ENCODE measurements around the gene SH3TC1. TPM values are rescaled to one million over a fixed set of nuclear protein-coding genes. Genes with fewer than 3 reads are reported as not detected.

The SH3TC1 gene
- total and polyA plus RNA-seq, 10 of the 15 experiments (the other 5 are each of a cell fraction or from before 2014, with no cell fraction given), result 0.19 to 47.0 (median 18.4) TPM

- TF ChIP-seq E4F1 (IDR thresholded peaks at IDR 0.05; ENCODE audit: borderline replicate concordance, partially characterized antibody) (no peak), STAT3 (IDR thresholded peaks at IDR 0.05; ENCODE audit: low read depth, low read length) (no peak), REST (IDR thresholded peaks at IDR 0.05; ENCODE audit: low read depth, low read length) (no peak), MTA3 (IDR thresholded peaks at IDR 0.05; ENCODE audit: borderline replicate concordance, low read length) (no peak), RBBP5 (conservative IDR thresholded peaks at IDR 0.05) (no peak), PKNOX1 (IDR thresholded peaks at IDR 0.05) (no peak), FOS (IDR thresholded peaks at IDR 0.05; ENCODE audit: borderline replicate concordance, extremely low read depth, insufficient read length) (no peak), RB1 (IDR thresholded peaks at IDR 0.05; ENCODE audit: borderline replicate concordance) (no peak), SPI1 (IDR thresholded peaks at IDR 0.05; ENCODE audit: borderline replicate concordance, insufficient read depth, low read depth, low read length) (no peak)
These were observed 37.8 kb downstream of the SH3TC1 start (continued) for GRCh38 chr4:8236920-8237195.

Measured in GM12878 (cell line).